H1 (cell line): ENCODE results near the gene RGR. TPM values are rescaled to one million over a fixed set of nuclear protein-coding genes. Genes with fewer than 3 reads are reported as not detected.

Experiments used
- CTCF ChIA-PET: fragments of 300-600 bp; sonication (Branson Sonifier 250); formaldehyde crosslinking; loops from one replicate; lab custom pipeline; 2021; ENCODE audit not compliant: partially characterized antibody; lab: Charles Lee
- POLR2A ChIA-PET: fragments of 300-600 bp; sonication (Branson Sonifier 250); formaldehyde crosslinking; loops from one replicate; lab custom pipeline; 2021; ENCODE audit warnings: inconsistent platforms; ENCODE audit not compliant: partially characterized antibody; lab: Charles Lee
- DNase-seq, 2 experiments: peaks; one replicate each; pipeline versions ENCODE4 v3.0.0 to v3.0.0-alpha.2; 2010 to 2022; ENCODE audit warnings: low spot score in 2 of 2, low read depth in 1 of 2, mixed read lengths in 1 of 2
- FAIRE-seq: peaks from 2 replicates; lab custom pipeline; 2011; peaks lifted over from hg19 to GRCh38; lab: Jason Lieb, UNC
- H2AFZ ChIP-seq: 2 replicates; pipeline ENCODE4 v1.8.1; 2012; ENCODE audit warnings: low read length, inconsistent platforms
- H2AK5ac ChIP-seq: 2 replicates; pipeline ENCODE4 v1.6.1; 2013; ENCODE audit warnings: low read depth, low read length
- H2BK120ac ChIP-seq: replicated peaks from 2 replicates; pipeline ENCODE3; 2013; ENCODE audit warnings: low read depth, low read length, inconsistent platforms
- H2BK12ac ChIP-seq: 2 replicates; pipeline ENCODE4 v1.6.1; 2013; ENCODE audit warnings: low read depth, low read length
- H2BK15ac ChIP-seq: 2 replicates; pipeline ENCODE4 v1.6.1; 2013; ENCODE audit warnings: low read length
- H2BK20ac ChIP-seq: 2 replicates; pipeline ENCODE4 v1.6.1; 2013; ENCODE audit warnings: low read length
- H2BK5ac ChIP-seq: 2 replicates; pipeline ENCODE4 v1.6.1; 2013; ENCODE audit warnings: low read depth, low read length
- H3K14ac ChIP-seq: 2 replicates; pipeline ENCODE4 v1.6.1; 2013; ENCODE audit warnings: inconsistent platforms; ENCODE audit not compliant: insufficient read length
- H3K18ac ChIP-seq: 2 replicates; pipeline ENCODE4 v1.6.1; 2013; ENCODE audit warnings: low read length; ENCODE audit errors: extremely low read depth
- H3K23ac ChIP-seq: 2 replicates; pipeline ENCODE4 v1.6.1; 2013; ENCODE audit warnings: inconsistent platforms; ENCODE audit not compliant: insufficient read length
- H3K23me2 ChIP-seq: 2 replicates; pipeline ENCODE4 v1.6.1; 2013; ENCODE audit warnings: low read depth, low read length
- H3K27ac ChIP-seq: 2 replicates; pipeline ENCODE4 v1.6.1; 2011; ENCODE audit warnings: low read depth, low read length, inconsistent platforms
- H3K27me3 ChIP-seq, 4 experiments: replicated peaks in 1 of 4; 1 replicate in 1 of 4; 2 replicates in 3 of 4; pipeline versions ENCODE4 v1.6.1 to v1.8.1; 2011 to 2013; ENCODE audit warnings: low read length in 3 of 4, mild to moderate bottlenecking in 3 of 4, inconsistent platforms in 2 of 4, mixed read lengths in 2 of 4, moderate library complexity in 1 of 4; ENCODE audit not compliant: control insufficient read depth in 3 of 4, insufficient read depth in 3 of 4; ENCODE audit errors: extremely low read depth in 1 of 4
- H3K36me3 ChIP-seq, 4 experiments: 2 replicates each; pipeline versions ENCODE4 v1.6.1 to v1.8.1; 2011 to 2013; ENCODE audit warnings: mild to moderate bottlenecking in 4 of 4, low read length in 3 of 4, moderate library complexity in 2 of 4, control low read depth in 1 of 4, inconsistent platforms in 1 of 4; ENCODE audit not compliant: insufficient read depth in 4 of 4, control insufficient read depth in 2 of 4
- H3K4ac ChIP-seq: replicated peaks from 2 replicates; pipeline ENCODE3; 2013; ENCODE audit warnings: low read length, low read depth, mixed read lengths, inconsistent platforms; ENCODE audit not compliant: insufficient read length
- H3K4me1 ChIP-seq, 4 experiments: replicated peaks in 1 of 4; 1 replicate in 1 of 4; 2 replicates in 3 of 4; pipeline versions ENCODE4 v1.6.1 to v1.8.1; 2011 to 2013; ENCODE audit warnings: low read length in 3 of 4, inconsistent platforms in 2 of 4, mixed read lengths in 1 of 4; ENCODE audit not compliant: insufficient read depth in 4 of 4, control insufficient read depth in 3 of 4
- H3K4me2 ChIP-seq, 2 experiments: 2 replicates each; pipeline versions ENCODE4 v1.6.1 to v1.8.1; 2011 to 2013; ENCODE audit warnings: low read depth in 2 of 2, low read length in 2 of 2, control low read depth in 1 of 2, inconsistent platforms in 1 of 2, mild to moderate bottlenecking in 1 of 2; ENCODE audit not compliant: insufficient read depth in 1 of 2
- H3K4me3 ChIP-seq, 4 experiments: fragments of 200-600, 300-600 bp in 1 of 4; sonication (generic), shearing (Covaris generic), sonication (Bioruptor Twin) in 1 of 4; 2 replicates each; pipeline versions ENCODE4 v1.5.1 to v1.8.1; 2011 to 2016; ENCODE audit warnings: low read length in 4 of 4, low read depth in 3 of 4, control low read depth in 2 of 4, inconsistent platforms in 2 of 4, mild to moderate bottlenecking in 2 of 4, mixed read lengths in 1 of 4, moderate library complexity in 1 of 4; ENCODE audit not compliant: insufficient read depth in 2 of 4; ENCODE audit errors: extremely low read depth in 1 of 4
- H3K56ac ChIP-seq: replicated peaks from 2 replicates; pipeline ENCODE3; 2013; ENCODE audit warnings: low read depth, mild to moderate bottlenecking, mixed read lengths, low read length, inconsistent platforms; ENCODE audit not compliant: insufficient read length
- H3K79me1 ChIP-seq: 2 replicates; pipeline ENCODE4 v1.6.1; 2013; ENCODE audit warnings: low read depth, low read length, control low read depth
- H3K79me2 ChIP-seq, 2 experiments: 2 replicates each; pipeline versions ENCODE4 v1.6.1 to v1.8.1; 2012 to 2013; ENCODE audit warnings: low read length in 2 of 2, mild to moderate bottlenecking in 2 of 2, inconsistent platforms in 1 of 2; ENCODE audit not compliant: insufficient read depth in 2 of 2, control insufficient read depth in 1 of 2
- H3K9ac ChIP-seq, 4 experiments: replicated peaks in 1 of 4; 1 replicate in 1 of 4; 2 replicates in 3 of 4; pipeline versions ENCODE4 v1.6.1 to v1.8.1; 2011 to 2013; ENCODE audit warnings: low read depth in 3 of 4, low read length in 3 of 4, control low read depth in 2 of 4, mild to moderate bottlenecking in 2 of 4, moderate library complexity in 2 of 4, inconsistent platforms in 1 of 4; ENCODE audit errors: extremely low read depth in 1 of 4
- H3K9me3 ChIP-seq, 2 experiments: 2 replicates each; pipeline versions ENCODE4 v1.6.1 to v1.8.1; 2012 to 2013; ENCODE audit warnings: mild to moderate bottlenecking in 2 of 2, moderate library complexity in 2 of 2, control low read depth in 1 of 2, inconsistent platforms in 1 of 2, low read depth in 1 of 2, low read length in 1 of 2, mixed read lengths in 1 of 2; ENCODE audit not compliant: insufficient read depth in 2 of 2
- H4K20me1 ChIP-seq, 2 experiments: replicated peaks in 1 of 2; 2 replicates each; pipeline versions ENCODE3 to v1.8.1; 2011 to 2013; ENCODE audit warnings: inconsistent platforms in 2 of 2, low read length in 2 of 2, mild to moderate bottlenecking in 1 of 2; ENCODE audit not compliant: insufficient read depth in 2 of 2, control insufficient read depth in 1 of 2
- H4K5ac ChIP-seq: 2 replicates; pipeline ENCODE4 v1.6.1; 2013; ENCODE audit warnings: low read length, low read depth, mixed read lengths, inconsistent platforms; ENCODE audit not compliant: insufficient read length
- H4K8ac ChIP-seq: 2 replicates; pipeline ENCODE4 v1.8.0; 2013; ENCODE audit warnings: mild to moderate bottlenecking, moderate library complexity, low read length, inconsistent platforms; ENCODE audit not compliant: insufficient read depth; ENCODE audit errors: extremely low read depth
- H4K91ac ChIP-seq: replicated peaks from 2 replicates; pipeline ENCODE3; 2013; ENCODE audit warnings: low read length, mixed read lengths, inconsistent platforms; ENCODE audit not compliant: insufficient read length
- ASH2L ChIP-seq: fragments of 200-600, 300-600 bp; sonication (generic); IDR thresholded peaks from one replicate; pipeline ENCODE4 v1.7.1; 2017; ENCODE audit warnings: low read length
- BACH1 ChIP-seq: IDR thresholded peaks from 2 replicates; pipeline ENCODE4 v1.6.1; 2012; ENCODE audit warnings: low read length, improper control_type of control experiment
- BRCA1 ChIP-seq: IDR thresholded peaks from 2 replicates; pipeline ENCODE4 v1.6.1; 2012; ENCODE audit warnings: low read depth, low read length, improper control_type of control experiment
- E2F6 ChIP-seq: IDR thresholded peaks from 2 replicates; pipeline ENCODE4 v1.6.1; 2012; ENCODE audit warnings: inconsistent platforms
- EP300 ChIP-seq, 2 experiments: IDR thresholded peaks; 1 replicate in 1 of 2; 2 replicates in 1 of 2; pipeline ENCODE4 v1.6.1; 2011 to 2012; ENCODE audit warnings: low read depth in 2 of 2, low read length in 2 of 2, mild to moderate bottlenecking in 2 of 2, borderline replicate concordance in 1 of 2, inconsistent platforms in 1 of 2, moderate library complexity in 1 of 2
- HDAC2 ChIP-seq, 2 experiments: fragments of 300-600 bp in 1 of 2; sonication (generic) in 1 of 2; IDR thresholded peaks; 2 replicates each; pipeline ENCODE4 v1.6.1; 2011 to 2012; ENCODE audit warnings: low read depth in 2 of 2, low read length in 2 of 2, mild to moderate bottlenecking in 2 of 2, moderate library complexity in 2 of 2, borderline replicate concordance in 1 of 2, inconsistent platforms in 1 of 2
- MAX ChIP-seq: IDR thresholded peaks from 2 replicates; pipeline ENCODE4 v1.6.1; 2012; ENCODE audit warnings: inconsistent platforms
- SAP30 ChIP-seq: fragments of 300-600 bp; sonication (generic); IDR thresholded peaks from 2 replicates; pipeline ENCODE4 v1.7.1; 2012; ENCODE audit warnings: low read length, moderate library complexity, mild to moderate bottlenecking, inconsistent platforms; ENCODE audit not compliant: insufficient read depth, insufficient replicate concordance
- SIX5 ChIP-seq: IDR thresholded peaks from 2 replicates; pipeline ENCODE4 v1.6.1; 2011; ENCODE audit warnings: mild to moderate bottlenecking, low read depth, low read length
- SP2 ChIP-seq: IDR thresholded peaks from 2 replicates; pipeline ENCODE4 v1.6.1; 2012; ENCODE audit warnings: mild to moderate bottlenecking, low read length, inconsistent platforms
- SUZ12 ChIP-seq: fragments of 200-600 bp; sonication (generic); IDR thresholded peaks from 2 replicates; pipeline ENCODE4 v1.6.1; 2012; ENCODE audit warnings: mild to moderate bottlenecking, inconsistent platforms, low read length, moderate library complexity, mixed read lengths
- TAF7 ChIP-seq: optimal IDR thresholded peaks from 2 replicates; pipeline ENCODE3; 2011; ENCODE audit warnings: low read depth, mild to moderate bottlenecking, inconsistent platforms, low read length, moderate library complexity, borderline replicate concordance
- YY1 ChIP-seq: IDR thresholded peaks from 2 replicates; pipeline ENCODE4 v1.6.1; 2011; ENCODE audit warnings: low read depth, mild to moderate bottlenecking, low read length
- WGBS, 2 experiments: shearing (Covaris generic) in 1 of 2; methylation state at CpG; one replicate each; pipeline versions ENCODE4 v1.1.6 to v1.1.7; 2013 to 2015; ENCODE audit warnings: low lambda C conversion rate in 2 of 2, mixed read lengths in 2 of 2, inconsistent platforms in 1 of 2, low coverage in 1 of 2, missing lambda C conversion rate in 1 of 2; ENCODE audit not compliant: insufficient replicate concordance in 2 of 2, insufficient coverage in 1 of 2, insufficient read length in 1 of 2; ENCODE audit errors: extremely low coverage in 1 of 2, missing lambda C conversion rate in 1 of 2; 5-methylcytosine and 5-hydroxymethylcytosine counted together
- polyA plus RNA-seq, 7 experiments: library from polyadenylated mRNA; depleted of rRNA in 3 of 7; stranded (reverse) in 5 of 7; unstranded in 2 of 7; fragments of >200 nt in 5 of 7; fragments of 200-250 nt in 2 of 7; gene quantifications; 1 replicate in 5 of 7; 2 replicates in 1 of 7; 4 replicates in 1 of 7; pipeline versions ENCODE4 v1.2.1 to v1.2.3, GENCODE V29; 2011 to 2013; ENCODE audit warnings: missing spikeins in 2 of 7, mixed read lengths in 2 of 7
- total RNA-seq: library from RNA; stranded (reverse); fragmentation: NEBNext Ultra II Directional; extraction: Animal tissue kit (Norgen Biotek cat#: 25700); gene quantifications from 2 replicates; pipeline ENCODE4 v1.2.1, GENCODE V29; 2021

RGR gene
- total and polyA plus RNA-seq, 2 of the 8 experiments (the other 6 are each of a cell fraction or from before 2014, with no cell fraction given), result not detected

GRCh38 chr10:84233940-84234339 lies 10.9 kb upstream of the RGR start:
- Histone ChIP-seq H4K8ac (no peak overlapping the region), H4K91ac (no peak overlapping the region), H3K4ac (no peak overlapping the region), H3K9me3 (no peaks in the 10 kb centered on the region), H3K18ac (no peak overlapping the region), H4K20me1 (no peaks in the 10 kb centered on the region), H3K27ac (no peak overlapping the region), H3K4me3 (no peak overlapping the region), H3K56ac (no peak overlapping the region), H3K4me1 (peaks cover 0 to 2% (median 0%) of the 10 kb centered on the region in 4 experiments; a peak in 3 of 7 replicates), H3K79me1 (no peaks in the 10 kb centered on the region), H3K23ac (no peak overlapping the region), H2AK5ac (no peak overlapping the region), H3K9ac (no peak overlapping the region), H3K27me3 (peaks cover 0 to 10% (median 7%) of the 10 kb centered on the region in 4 experiments; a peak in 5 of 7 replicates), H4K5ac (no peak overlapping the region), H3K79me2 (no peaks in the 10 kb centered on the region), H2AFZ (no peak overlapping the region), H2BK12ac (no peak overlapping the region), H2BK20ac (no peak overlapping the region), H2BK5ac (no peak overlapping the region), H3K14ac (no peak overlapping the region), H2BK120ac (no peak overlapping the region), H2BK15ac (no peak overlapping the region), H3K23me2 (no peaks in the 10 kb centered on the region), H3K4me2 (no peak overlapping the region), H3K36me3 (no peaks in the 10 kb centered on the region)
- FAIRE-seq, result no peak
- 84% methylated on average over 4 of the region's 4 CpGs; no CpG with 5 or more reads in 1 of the 2 experiments for WGBS, 2 experiments
- ChIA-PET POLR2A (no interaction called here), CTCF (interaction anchor here (0.9 to 1.7 kb wide), 10 partner anchors 9 to 174 kb away, joined by 3 to 14 read pairs (median 4); no protein-coding TSS in a partner anchor)
- DNase-seq, result no peak
- no peak for TF ChIP-seq ASH2L
- no peak for TF ChIP-seq TAF7
- no peak for TF ChIP-seq EP300 (IDR thresholded peaks at IDR 0.05; ENCODE audit: borderline replicate concordance in 1 of 2, low read depth in 2 of 2, low read length in 2 of 2)
- TF ChIP-seq BACH1, result no peak
- TF ChIP-seq HDAC2 (IDR thresholded peaks at IDR 0.05; ENCODE audit: borderline replicate concordance in 1 of 2, low read depth in 2 of 2, low read length in 2 of 2), result no peak
- TF ChIP-seq SAP30, result no peak
- no peak for TF ChIP-seq SUZ12
- TF ChIP-seq SP2, result no peak
- TF ChIP-seq BRCA1, result no peak
- TF ChIP-seq SIX5, result no peak
- TF ChIP-seq YY1, result no peak
- no peak for TF ChIP-seq MAX
- no peak for TF ChIP-seq E2F6
